ENCODE results near the gene C2orf92.

DNA sequence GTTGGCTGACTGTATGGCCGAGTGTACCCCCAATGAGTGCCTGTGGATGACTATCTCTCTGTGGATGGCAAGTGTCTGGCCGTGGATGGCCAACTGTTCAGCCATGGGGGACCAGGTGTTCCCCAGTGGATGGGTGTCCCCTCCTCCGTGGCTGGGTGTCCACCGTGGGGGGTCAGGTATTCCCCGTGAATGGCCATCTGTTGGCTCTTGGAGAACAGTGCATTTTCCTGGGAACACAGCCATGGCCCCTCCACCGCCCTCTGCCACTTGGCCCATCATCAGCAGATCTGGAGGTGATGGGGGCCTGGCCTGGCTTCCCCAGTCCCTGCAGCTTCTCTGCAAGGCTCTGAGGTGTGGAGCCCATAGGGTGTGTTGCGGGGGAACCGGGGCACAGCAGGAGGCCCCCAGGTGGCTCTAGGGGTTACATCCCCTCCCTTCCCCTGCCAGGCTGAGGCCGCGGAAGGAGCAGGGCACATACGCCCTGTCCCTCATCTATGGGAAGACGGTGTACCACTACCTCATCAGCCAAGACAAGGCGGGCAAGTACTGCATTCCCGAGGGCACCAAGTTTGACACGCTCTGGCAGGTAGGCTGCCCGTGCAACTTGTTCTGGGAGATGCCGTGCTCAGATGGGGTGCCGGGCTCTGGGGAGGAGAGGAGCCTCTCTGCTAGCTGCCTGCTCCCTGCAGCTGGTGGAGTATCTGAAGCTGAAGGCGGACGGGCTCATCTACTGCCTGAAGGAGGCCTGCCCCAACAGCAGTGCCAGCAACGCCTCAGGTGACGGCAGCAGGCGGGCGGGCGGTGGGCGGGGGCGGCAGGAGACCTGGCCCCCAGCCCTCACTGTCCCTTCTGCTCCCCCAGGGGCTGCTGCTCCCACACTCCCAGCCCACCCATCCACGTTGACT, 63.2 kb downstream of the C2orf92 start:
- TF ChIP-seq, protein P1, sequence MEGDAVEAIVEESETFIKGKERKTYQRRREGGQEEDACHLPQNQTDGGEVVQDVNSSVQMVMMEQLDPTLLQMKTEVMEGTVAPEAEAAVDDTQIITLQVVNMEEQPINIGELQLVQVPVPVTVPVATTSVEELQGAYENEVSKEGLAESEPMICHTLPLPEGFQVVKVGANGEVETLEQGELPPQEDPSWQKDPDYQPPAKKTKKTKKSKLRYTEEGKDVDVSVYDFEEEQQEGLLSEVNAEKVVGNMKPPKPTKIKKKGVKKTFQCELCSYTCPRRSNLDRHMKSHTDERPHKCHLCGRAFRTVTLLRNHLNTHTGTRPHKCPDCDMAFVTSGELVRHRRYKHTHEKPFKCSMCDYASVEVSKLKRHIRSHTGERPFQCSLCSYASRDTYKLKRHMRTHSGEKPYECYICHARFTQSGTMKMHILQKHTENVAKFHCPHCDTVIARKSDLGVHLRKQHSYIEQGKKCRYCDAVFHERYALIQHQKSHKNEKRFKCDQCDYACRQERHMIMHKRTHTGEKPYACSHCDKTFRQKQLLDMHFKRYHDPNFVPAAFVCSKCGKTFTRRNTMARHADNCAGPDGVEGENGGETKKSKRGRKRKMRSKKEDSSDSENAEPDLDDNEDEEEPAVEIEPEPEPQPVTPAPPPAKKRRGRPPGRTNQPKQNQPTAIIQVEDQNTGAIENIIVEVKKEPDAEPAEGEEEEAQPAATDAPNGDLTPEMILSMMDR (IDR thresholded peaks at IDR 0.05; ENCODE audit: extremely low read depth in 1 of 2, insufficient read depth in 1 of 2, low read depth in 1 of 2, low read length in 2 of 2) = no peak
- TF ChIP-seq EZH2 (IDR thresholded peaks at IDR 0.05; ENCODE audit: borderline replicate concordance, low read depth, low read length, severe bottlenecking) (no peak), POLR2AphosphoS5 (IDR thresholded peaks at IDR 0.05; ENCODE audit: insufficient read depth, low read depth, low read length) (no peak), POLR2A (IDR thresholded peaks at IDR 0.05; ENCODE audit: low read depth, low read length) (no peak), JUN (IDR thresholded peaks at IDR 0.05; ENCODE audit: borderline replicate concordance, insufficient read depth, insufficient read length, low read depth) (no peak), FOS (IDR thresholded peaks at IDR 0.05; ENCODE audit: borderline replicate concordance, insufficient read depth, low read length) (no peak), MYC (IDR thresholded peaks at IDR 0.05; ENCODE audit: low read depth, low read length) (no peak)
- TF ChIP-seq, protein P2, sequence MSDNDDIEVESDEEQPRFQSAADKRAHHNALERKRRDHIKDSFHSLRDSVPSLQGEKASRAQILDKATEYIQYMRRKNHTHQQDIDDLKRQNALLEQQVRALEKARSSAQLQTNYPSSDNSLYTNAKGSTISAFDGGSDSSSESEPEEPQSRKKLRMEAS (IDR thresholded peaks at IDR 0.05; ENCODE audit: insufficient read depth, insufficient read length) = no peak

Measured in endothelial cell of umbilical vein (primary cell).